HuH-7.5 (cell line): ENCODE results near the gene TRERF1.

Source experiments
- DNase-seq: peaks from one replicate; pipeline ENCODE4 v3.0.0; 2011; ENCODE audit warnings: low spot score

TRERF1 gene

DNA sequence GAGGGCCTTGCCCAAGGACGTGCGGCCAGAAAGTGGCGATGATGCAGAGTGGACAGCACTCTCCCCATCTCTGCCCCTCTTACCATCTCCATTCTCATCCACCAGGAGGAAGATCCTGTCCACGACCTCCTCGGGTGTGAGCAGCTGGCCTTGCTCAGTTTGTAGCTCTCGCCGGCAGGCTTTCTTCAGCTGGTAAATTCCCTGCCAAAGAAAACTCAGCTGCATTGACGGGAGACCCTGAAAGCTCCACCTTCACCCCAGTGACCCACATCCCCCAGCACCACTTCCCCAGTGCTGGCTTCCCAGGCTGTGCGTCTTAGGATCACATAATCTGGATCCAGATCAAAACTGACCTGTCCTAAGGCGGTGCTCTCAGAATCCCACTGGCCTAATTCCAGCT lies 266.1 kb downstream of the TRERF1 start:
- DNase-seq, result no peak

DNA sequence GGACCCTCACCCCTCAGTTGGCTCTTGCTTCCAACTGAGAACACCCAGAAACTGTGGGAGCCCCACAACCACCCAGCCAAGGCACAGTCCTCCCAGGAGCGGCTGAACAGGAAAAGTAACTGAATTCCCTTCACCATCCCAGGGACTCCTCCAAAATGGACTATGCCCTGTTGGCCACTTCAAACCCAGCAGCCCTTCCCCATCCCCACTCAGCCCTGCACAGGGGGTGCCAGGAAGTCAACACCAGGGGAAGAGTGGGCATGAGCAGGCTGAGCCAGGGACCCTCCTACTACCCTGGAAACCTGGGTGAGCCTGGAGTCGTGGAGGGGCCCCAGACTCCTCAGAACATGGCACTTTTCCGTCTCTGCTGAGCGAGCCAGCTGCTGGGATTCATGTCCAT lies 267.3 kb downstream of the TRERF1 start:
- DNase-seq, result no peak

DNA sequence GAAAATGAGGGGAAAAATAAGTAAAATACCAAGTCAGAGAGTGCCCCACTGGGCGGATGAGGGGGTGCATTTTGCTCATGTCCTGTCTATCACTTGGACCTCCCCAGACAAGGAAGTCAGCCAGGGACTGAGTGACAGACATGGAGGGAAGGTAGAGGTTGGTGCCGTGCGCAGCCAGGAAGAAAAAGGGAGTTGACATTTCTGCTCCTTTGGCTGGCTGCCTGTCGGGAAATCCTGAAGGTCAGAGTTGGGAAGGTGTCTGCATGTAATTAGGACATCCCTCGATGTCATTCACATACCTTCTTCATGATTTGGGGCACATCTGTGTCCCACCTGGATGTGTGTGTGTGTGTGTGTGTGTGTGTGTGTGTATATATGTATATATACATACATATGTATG lies 269.6 kb downstream of the TRERF1 start:
- DNase-seq, result no peak

DNA sequence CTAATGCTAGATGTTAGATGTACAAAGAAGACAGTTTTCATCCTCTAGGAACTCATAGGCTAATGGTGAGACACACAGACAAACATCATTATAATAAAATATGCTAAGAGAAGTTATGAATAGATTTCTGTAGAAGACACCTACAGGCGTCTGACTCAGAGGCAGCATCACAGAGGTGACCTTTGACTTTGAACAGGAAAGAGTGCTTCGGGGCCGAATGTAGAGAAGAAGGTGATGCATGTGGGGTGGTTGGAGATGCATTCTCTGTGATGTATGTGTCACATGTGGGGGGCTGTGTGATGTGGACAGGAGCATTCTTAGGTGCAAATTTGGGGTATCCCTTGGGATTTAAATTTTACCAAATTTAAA lies 271.8 kb downstream of the TRERF1 start:
- DNase-seq, result no peak

DNA sequence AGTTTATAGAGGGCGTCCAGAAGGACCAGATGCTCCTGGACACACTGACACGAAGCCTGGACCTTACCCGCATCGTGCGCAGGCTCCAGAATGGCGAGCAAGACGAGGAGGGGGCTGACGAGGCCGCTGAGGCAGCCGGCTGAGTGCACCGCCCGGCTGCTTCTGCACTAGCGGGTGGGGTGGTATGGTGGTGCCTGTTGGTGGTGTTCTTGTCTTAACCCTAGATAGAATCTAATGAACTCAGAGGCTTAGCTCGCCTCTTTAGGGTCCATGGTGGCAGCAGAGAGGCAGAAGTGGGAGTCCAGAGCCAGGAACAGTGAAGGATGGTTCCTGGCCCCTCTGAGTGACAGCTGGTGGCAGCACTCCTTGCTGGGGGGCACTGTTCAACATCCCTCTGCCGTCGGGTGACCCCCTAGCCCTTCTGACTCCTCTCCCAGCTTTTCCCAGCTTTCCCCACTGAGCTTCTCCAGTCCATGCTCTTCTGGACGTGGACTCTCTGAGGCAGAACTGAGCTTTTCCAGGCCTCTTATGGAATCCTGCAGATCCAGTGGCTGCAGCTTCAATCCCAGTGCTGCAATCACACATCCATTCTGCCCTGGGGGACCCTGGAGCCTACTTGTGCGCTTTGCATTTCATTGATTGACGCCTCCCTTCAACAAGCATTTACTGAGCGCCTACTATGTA lies 272.3 kb downstream of the TRERF1 start:
- no peak for DNase-seq

DNA sequence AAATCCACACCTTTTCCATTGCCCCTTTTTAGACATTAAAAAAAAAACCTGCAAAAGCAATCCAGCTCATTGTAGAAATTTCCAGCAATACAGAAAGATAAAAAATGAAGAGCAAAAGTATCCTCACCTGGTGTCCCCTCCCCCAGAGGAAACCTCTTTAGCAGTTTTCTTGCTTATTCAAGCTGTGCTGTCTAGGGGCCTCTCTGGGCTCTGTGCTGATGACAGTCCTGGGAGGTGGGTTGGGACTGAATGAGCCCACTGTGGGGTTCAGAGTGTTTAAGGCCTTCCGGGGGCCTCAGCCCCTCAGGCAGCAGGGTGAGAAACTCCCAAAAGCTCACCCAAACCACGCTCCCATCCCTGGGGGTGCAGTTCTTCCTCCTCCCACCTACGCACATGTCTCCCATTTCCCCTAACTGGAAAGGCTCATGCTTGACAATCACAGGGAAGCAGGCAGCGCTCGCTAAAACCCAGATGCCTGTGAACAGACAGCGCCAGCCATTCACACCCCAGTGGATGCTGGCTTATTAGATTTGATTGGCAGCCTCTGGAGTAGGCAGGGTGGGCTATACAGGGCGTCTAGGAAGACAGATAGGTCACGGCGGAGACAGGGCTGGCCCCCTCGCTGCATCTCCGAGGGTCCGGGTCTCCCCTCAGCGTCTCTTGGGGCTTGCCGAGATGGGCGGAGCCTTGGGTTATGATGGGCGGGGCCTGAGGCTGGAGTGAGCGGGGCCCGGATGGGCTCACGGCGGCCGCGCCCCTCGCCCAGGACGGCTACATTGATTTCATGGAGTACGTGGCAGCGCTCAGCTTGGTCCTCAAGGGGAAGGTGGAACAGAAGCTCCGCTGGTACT lies 274.0 kb downstream of the TRERF1 start:
- DNase-seq, result no peak

GRCh38 chr6:42176981-42177380 lies 274.7 kb downstream of the TRERF1 start:
- DNase-seq, result no peak

DNA sequence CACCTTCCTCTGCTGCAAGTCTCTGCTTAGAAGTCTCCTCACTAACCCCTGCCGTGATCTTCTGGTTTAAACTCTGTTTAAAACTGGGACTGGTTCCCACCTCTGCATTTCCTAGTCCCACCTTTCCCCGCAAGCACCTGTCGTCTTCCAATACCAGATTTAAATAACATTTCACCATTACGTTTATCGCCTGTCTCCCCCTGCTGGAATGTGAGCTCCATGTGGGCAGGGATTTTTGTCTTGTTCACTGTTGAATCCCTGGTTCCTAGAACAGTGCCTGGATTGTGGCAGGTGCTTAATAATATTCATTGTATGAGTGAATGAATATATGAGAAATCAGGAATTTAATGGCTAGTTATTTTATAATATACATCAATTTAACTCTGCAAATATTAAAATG lies 275.9 kb downstream of the TRERF1 start:
- no peak for DNase-seq
